ENCODE results near the gene SCARB1.

Gene SCARB1

GRCh38 chr12:124842073-124842749 lies 21.5 kb downstream of the SCARB1 start:
- DNase-seq (ENCODE audit: low read depth) = no peak

GRCh38 chr12:124841558-124841945 lies 22.1 kb downstream of the SCARB1 start:
- no peak for DNase-seq (ENCODE audit: low read depth)

GRCh38 chr12:124837958-124838803 lies 25.5 kb downstream of the SCARB1 start:
- no peak for DNase-seq (ENCODE audit: low read depth)

GRCh38 chr12:124837249-124837897 lies 26.3 kb downstream of the SCARB1 start:
- DNase-seq (ENCODE audit: low read depth) = no peak

- DNase-seq (ENCODE audit: low read depth) = no peak
These were observed 26.9 kb downstream of the SCARB1 start for GRCh38 chr12:124836759-124837158.

DNA sequence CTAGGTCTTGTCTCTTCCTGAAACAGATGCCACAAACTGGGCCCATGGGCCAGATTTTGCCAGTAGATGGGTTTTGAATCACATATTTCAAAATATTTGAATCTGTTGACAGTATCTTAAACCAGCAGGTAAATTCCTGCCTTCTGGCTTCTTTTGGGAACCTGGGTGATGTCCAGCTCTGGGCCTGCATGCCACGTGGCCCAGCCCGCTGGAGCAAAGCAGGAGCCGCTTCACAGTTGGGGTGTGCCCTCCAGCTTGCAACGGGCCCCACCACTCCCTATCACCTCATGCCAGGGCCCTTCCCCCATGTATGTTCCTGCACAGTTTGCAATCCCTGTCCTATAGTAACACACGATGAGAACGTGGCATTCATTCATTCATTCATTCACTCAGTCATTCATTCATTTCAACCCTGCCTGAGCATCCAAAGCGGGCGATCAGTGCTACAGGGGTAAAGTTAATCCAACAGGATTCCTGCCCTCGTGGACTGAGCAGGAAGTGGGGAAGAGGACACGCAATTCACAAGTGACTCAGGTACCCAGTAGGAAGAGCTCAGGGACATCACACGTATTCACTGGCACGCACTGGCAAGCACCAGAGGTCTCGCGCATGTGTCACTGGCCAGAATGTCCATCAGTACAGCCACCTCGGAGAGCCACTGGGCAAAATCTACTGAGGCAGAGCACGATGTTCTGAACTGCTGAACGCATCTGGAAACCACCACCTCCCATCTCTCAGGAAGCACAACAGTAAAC lies 27.8 kb downstream of the SCARB1 start:
- no peak for DNase-seq (ENCODE audit: low read depth)

DNA sequence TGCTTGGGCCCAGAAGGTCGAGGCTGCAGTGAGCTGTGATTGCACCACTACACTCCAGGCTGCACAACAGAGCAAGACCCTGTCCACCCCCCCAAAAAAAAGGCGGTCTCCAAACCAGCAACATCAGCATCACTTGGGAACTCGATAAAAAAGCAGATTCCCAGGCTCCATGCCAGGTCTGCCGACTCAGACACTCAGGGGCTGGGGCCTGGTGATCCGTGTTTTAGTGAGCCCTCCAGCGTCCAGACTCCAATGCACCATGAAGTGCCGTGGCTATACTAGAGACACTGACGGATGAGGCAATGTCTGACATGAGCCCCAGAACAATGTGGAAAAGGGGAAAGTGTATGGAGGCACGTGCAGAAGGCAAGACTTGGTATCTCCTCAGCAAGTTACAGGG lies 28.8 kb downstream of the SCARB1 start:
- DNase-seq (ENCODE audit: low read depth) = no peak

DNA sequence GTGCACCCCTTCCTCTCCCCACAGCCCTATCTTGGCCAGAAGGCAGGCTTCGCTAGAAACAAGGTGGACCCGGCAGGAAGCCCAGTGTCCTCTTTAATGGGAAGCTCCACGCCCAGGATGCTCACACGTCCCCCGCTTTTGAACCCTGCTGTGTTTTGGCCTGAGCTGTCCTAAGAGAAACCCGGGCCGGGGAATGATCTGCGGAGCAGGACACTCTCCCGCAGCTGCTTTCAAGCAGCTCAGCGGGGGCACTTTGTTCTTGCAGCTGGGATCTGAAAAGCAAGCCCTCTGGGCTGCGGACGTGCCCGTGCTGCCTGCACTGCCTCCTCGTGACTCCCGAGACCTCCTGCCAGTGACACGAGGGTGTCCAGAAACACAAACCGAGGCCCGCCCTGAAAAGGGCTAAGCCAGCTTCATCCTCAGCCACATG lies 30.0 kb downstream of the SCARB1 start:
- no peak for DNase-seq (ENCODE audit: low read depth)

DNA sequence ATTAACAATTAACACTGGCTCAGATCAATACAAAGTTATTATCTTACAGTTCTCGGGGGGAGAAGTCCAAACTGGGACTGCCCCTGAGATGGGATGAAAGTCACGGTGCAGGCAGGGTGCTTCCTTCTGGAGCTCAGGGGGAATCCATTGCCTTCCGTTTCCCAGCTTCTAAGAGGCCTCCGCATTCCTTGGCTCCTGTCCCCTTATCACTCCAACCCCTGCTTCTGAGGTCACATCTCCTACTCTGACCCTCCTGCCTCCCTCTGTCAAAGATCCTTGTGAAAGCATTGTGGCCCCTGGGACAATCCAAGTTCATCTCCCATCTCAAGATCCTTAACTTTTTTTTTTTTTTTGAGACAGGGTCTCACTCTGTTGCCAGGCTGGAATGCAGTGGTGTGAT lies 30.8 kb downstream of the SCARB1 start:
- DNase-seq (ENCODE audit: low read depth) = no peak

DNA sequence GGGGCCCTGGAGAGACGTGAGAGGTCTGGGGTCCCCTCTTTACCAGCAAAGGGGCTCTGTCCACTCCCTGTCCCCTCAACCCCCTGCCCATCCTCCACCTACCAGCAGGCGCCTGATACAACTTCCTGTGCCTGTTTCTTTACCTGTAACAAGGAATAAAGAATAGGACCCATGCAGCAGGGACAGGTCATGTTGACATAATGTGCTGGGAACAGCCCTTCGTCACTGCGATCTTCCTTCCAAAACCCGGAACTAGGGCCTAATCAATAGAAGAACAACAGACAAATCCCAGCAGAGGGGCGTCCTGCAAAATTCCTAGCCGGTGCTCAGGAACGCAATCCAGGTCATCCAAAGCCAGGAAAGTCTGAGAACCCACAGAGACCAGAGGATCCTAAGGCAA lies 32.1 kb downstream of the SCARB1 start:
- no peak for DNase-seq (ENCODE audit: low read depth)

- DNase-seq (ENCODE audit: low read depth) = no peak
These were observed 33.4 kb downstream of the SCARB1 start for GRCh38 chr12:124830306-124830705.

DNA sequence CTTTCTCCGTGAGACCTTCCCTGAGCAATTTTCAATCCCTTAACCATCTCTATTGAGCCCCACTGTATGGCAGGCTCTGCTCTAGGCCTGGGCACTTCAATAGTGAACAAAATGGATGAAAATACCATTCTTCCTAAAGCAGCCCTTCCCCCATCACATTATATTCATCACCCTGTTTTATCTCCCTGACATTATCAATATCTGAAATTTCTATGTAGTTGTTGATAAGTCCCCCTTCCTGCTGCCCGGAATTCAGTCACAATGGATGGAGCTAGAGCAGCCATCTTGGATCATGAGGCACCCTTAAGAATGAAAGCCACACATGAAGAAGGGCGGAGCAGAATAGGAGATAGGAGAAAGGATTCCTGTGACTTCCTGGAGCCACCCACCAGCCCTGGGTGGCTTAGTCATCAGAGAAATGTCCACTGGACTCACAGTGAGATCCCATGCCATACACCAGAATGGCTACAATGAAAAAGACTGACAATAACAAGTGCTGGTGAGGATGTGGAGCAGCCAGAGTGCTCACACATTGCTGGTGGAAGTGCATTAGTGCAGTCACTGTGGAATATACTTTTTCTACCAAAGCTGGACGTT lies 33.9 kb downstream of the SCARB1 start:
- no peak for DNase-seq (ENCODE audit: low read depth)

- DNase-seq (ENCODE audit: low read depth) = no peak
These were observed 34.5 kb downstream of the SCARB1 start for GRCh38 chr12:124829008-124829707.

GRCh38 chr12:124828264-124829007 lies 35.2 kb downstream of the SCARB1 start:
- DNase-seq (ENCODE audit: low read depth) = no peak

DNA sequence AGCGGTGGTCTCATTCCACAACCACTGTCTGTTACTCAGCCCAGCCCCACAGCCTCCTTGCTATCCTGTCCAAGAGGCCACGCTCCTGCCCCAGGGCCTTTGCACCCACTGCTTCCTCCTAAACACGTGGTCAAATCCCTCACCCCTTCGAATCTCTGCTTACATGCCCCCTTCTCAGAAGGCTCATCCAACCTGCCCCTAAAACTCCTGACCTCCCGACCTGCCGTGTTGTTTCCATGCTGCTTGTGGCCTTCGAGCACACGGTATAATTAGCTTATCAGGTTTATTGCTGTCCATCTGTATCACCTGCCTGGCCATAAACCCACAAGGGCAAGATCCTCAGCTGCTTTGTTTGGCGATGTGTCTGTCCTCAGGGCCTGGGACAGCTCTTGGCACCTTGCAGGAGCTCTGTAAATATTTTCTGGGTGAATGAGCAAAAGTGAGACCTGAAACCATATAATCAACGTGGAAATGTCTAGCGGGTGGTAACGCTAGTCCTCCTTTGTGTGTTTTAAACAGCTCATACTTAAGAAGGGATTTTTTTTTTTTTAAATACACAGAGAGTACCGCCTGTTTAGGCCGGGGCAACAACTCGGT lies 36.0 kb downstream of the SCARB1 start:
- no peak for DNase-seq (ENCODE audit: low read depth)

GRCh38 chr12:124824195-124824594 lies 39.5 kb downstream of the SCARB1 start:
- no peak for DNase-seq (ENCODE audit: low read depth)

GRCh38 chr12:124823272-124823970 lies 40.2 kb downstream of the SCARB1 start:
- no peak for DNase-seq (ENCODE audit: low read depth)

- no peak for DNase-seq (ENCODE audit: low read depth)
These were observed 41.4 kb downstream of the SCARB1 start for GRCh38 chr12:124822218-124822617.

All from stimulated activated CD8-positive, alpha-beta memory T cell treated with anti-CD3 and anti-CD28 coated beads, Interleukin-15, amount 100 ng/mL, for 1 hour (primary cell).